Smooth muscle cell (in vitro differentiated cells): ENCODE data around the gene FUOM. TPM values are rescaled to one million over a fixed set of nuclear protein-coding genes. Genes with fewer than 3 reads are reported as not detected.

Experiments used
- DNase-seq: peaks from one replicate; lab custom pipeline; 2025; ENCODE audit not compliant: unreplicated experiment; lab: John Stamatoyannopoulos, UW
- H2AFZ ChIP-seq: fragments of 200-600 bp; sonication (generic); 2 replicates; pipeline ENCODE4 v1.6.0; 2016; ENCODE audit warnings: antibody characterized with exemption, low read depth, mild to moderate bottlenecking
- H3F3A ChIP-seq: fragments of 200-600 bp; sonication (generic); 2 replicates; pipeline ENCODE4 v1.6.0; 2017; ENCODE audit warnings: antibody characterized with exemption, low read depth
- H3K27ac ChIP-seq: fragments of 200-600 bp; sonication (generic); 2 replicates; pipeline ENCODE4 v1.5.1; 2016; ENCODE audit warnings: low read depth, mild to moderate bottlenecking
- H3K27me3 ChIP-seq: fragments of 200-600 bp; sonication (generic); 2 replicates; pipeline ENCODE4 v1.6.1; 2016; ENCODE audit warnings: low read depth, mild to moderate bottlenecking
- H3K36me3 ChIP-seq: fragments of 200-600 bp; sonication (generic); 2 replicates; pipeline ENCODE4 v1.5.1; 2016; ENCODE audit warnings: low read depth
- H3K4me1 ChIP-seq: fragments of 200-600 bp; sonication (generic); 2 replicates; pipeline ENCODE4 v1.5.1; 2016; ENCODE audit warnings: low read depth
- H3K4me2 ChIP-seq: fragments of 200-600 bp; sonication (generic); 2 replicates; pipeline ENCODE4 v1.6.0; 2016; ENCODE audit warnings: mild to moderate bottlenecking
- H3K4me3 ChIP-seq: fragments of 200-600 bp; sonication (generic); 2 replicates; pipeline ENCODE4 v1.5.1; 2016; ENCODE audit warnings: mild to moderate bottlenecking
- H3K79me2 ChIP-seq: fragments of 200-600 bp; sonication (generic); 2 replicates; pipeline ENCODE4 v1.6.0; 2016; ENCODE audit warnings: low read depth, mild to moderate bottlenecking
- H3K9ac ChIP-seq: fragments of 200-600 bp; sonication (generic); 2 replicates; pipeline ENCODE4 v1.6.0; 2016; ENCODE audit warnings: low read depth
- H3K9me3 ChIP-seq: fragments of 200-600 bp; sonication (generic); replicated peaks from 2 replicates; pipeline ENCODE4 v1.5.1; 2016; ENCODE audit warnings: low read depth
- H4K20me1 ChIP-seq: fragments of 200-600 bp; sonication (generic); 2 replicates; pipeline ENCODE4 v1.6.0; 2016; ENCODE audit warnings: low read depth
- CTCF ChIP-seq: fragments of 200-600 bp; sonication (generic); IDR thresholded peaks from 2 replicates; pipeline ENCODE4 v1.5.1; 2017; ENCODE audit warnings: borderline replicate concordance, mild to moderate bottlenecking, antibody characterized with exemption; ENCODE audit not compliant: insufficient read depth, poor library complexity, severe bottlenecking
- WGBS: methylation state at CpG from one replicate; pipeline ENCODE4 v1.1.7; 2016; ENCODE audit warnings: low lambda C conversion rate; 5-methylcytosine and 5-hydroxymethylcytosine counted together
- polyA plus RNA-seq: library from polyadenylated mRNA; unstranded; fragments of >200 nt; fragmentation: Nextera tagmentation; extraction: Ambion mirVana; gene quantifications from 2 replicates; pipeline ENCODE4 v1.2.1, GENCODE V29; 2016
- total RNA-seq: library from RNA; depleted of rRNA; stranded (reverse); fragments of >200 nt; gene quantifications from 2 replicates; pipeline ENCODE4 v1.2.3, GENCODE V29; 2014

The FUOM gene
- total and polyA plus RNA-seq, 2 experiments from 2014 or later: 19.5 to 46.7 TPM

GRCh38 chr10:133334503-133335245 is 23.1 kb downstream of the FUOM start:
- Histone ChIP-seq H2AFZ (no peak overlapping the region), H3K4me1 (peaks cover 3% of the 10 kb centered on the region), H3K79me2 (no peaks in the 10 kb centered on the region), H3K4me2 (peak overlapping the region; percentile 85), H3K9ac (peak overlapping the region; percentile 26), H3K27ac (no peak overlapping the region), H3K27me3 (peaks cover 60% of the 10 kb centered on the region), H3K9me3 (no peaks in the 10 kb centered on the region), H4K20me1 (no peaks in the 10 kb centered on the region), H3K4me3 (peak overlapping the region; percentile 45), H3K36me3 (no peaks in the 10 kb centered on the region), H3F3A (no peaks in the 10 kb centered on the region)
- TF ChIP-seq CTCF: no peak
- no peak for DNase-seq
- 15% methylated on average over 27 of the region's 51 CpGs for WGBS

- no peaks in the 10 kb centered on the region for H3F3A ChIP-seq
- no peak overlapping the region for H3K9ac ChIP-seq
- H3K36me3 ChIP-seq: no peaks in the 10 kb centered on the region
- H3K4me2 ChIP-seq: no peak overlapping the region
- H3K4me3 ChIP-seq: no peak overlapping the region
- no peaks in the 10 kb centered on the region for H3K9me3 ChIP-seq
- peaks cover 3% of the 10 kb centered on the region for H3K4me1 ChIP-seq
- no peaks in the 10 kb centered on the region for H3K79me2 ChIP-seq
- no peak for DNase-seq
- H3K27ac ChIP-seq: no peak overlapping the region
- no peak for TF ChIP-seq CTCF
- WGBS: 90% methylated on average over 18 of the region's 30 CpGs
- no peak overlapping the region for H2AFZ ChIP-seq
- no peaks in the 10 kb centered on the region for H4K20me1 ChIP-seq
- H3K27me3 ChIP-seq: peaks cover 69% of the 10 kb centered on the region
These were observed 24.7 kb downstream of the FUOM start for GRCh38 chr10:133332936-133333699.

GRCh38 chr10:133329491-133330202 is 28.2 kb downstream of the FUOM start:
- Histone ChIP-seq H3K9ac (no peak overlapping the region), H3K4me1 (peaks cover 12% of the 10 kb centered on the region), H3K27me3 (peaks cover 64% of the 10 kb centered on the region), H3K79me2 (no peaks in the 10 kb centered on the region), H4K20me1 (no peaks in the 10 kb centered on the region), H3F3A (no peaks in the 10 kb centered on the region), H2AFZ (no peak overlapping the region), H3K4me3 (peak overlapping the region; percentile 39), H3K36me3 (no peaks in the 10 kb centered on the region), H3K27ac (no peak overlapping the region), H3K9me3 (no peaks in the 10 kb centered on the region), H3K4me2 (peak overlapping the region; percentile 85)
- TF ChIP-seq CTCF: peak; percentile 96
- 9% methylated on average over 37 of the region's 37 CpGs for WGBS
- peak; percentile 64 for DNase-seq
